Vagina (tissue), 2 donors: ENCODE data around the gene MBNL2.

Experiments
- POLR2A ChIP-seq, 2 donors: fragments of 450-650 bp; IDR thresholded peaks; one replicate each; pipeline ENCODE4 v1.6.1; 2017; ENCODE audit warnings: antibody characterized with exemption in 2 of 2, mild to moderate bottlenecking in 2 of 2, moderate library complexity in 2 of 2
- TF ChIP-seq, protein P1 (sequence below), 3 experiments: fragments of 450-650 bp in 2 of 3; fragments of 200-600 bp in 1 of 3; sonication (generic) in 1 of 3; IDR thresholded peaks; one replicate each; pipeline ENCODE4 v1.5.1; 2017 to 2019; ENCODE audit warnings: antibody characterized with exemption in 3 of 3, mild to moderate bottlenecking in 2 of 3, moderate library complexity in 2 of 3

DNA sequence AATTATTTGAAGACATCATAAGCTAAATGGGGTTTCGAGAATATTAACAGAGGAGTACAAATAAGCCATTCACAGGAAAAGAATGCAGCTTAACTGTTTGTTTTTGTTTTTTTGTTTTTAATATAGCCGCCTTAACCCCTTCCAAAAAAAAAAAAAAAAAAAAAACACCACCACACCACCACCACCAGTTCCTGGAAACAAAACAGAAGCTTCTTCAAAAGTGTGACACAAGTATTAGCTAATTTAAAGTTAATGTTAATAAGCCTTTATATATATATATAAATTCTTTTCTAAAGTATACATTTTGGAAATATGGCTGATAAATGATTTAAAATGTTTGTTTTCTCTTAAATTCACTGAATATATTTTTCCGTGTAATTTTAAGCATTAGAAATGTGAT lies 213.2 kb downstream of the MBNL2 start:
- TF ChIP-seq, protein P1, sequence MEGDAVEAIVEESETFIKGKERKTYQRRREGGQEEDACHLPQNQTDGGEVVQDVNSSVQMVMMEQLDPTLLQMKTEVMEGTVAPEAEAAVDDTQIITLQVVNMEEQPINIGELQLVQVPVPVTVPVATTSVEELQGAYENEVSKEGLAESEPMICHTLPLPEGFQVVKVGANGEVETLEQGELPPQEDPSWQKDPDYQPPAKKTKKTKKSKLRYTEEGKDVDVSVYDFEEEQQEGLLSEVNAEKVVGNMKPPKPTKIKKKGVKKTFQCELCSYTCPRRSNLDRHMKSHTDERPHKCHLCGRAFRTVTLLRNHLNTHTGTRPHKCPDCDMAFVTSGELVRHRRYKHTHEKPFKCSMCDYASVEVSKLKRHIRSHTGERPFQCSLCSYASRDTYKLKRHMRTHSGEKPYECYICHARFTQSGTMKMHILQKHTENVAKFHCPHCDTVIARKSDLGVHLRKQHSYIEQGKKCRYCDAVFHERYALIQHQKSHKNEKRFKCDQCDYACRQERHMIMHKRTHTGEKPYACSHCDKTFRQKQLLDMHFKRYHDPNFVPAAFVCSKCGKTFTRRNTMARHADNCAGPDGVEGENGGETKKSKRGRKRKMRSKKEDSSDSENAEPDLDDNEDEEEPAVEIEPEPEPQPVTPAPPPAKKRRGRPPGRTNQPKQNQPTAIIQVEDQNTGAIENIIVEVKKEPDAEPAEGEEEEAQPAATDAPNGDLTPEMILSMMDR (IDR thresholded peaks at IDR 0.05) = no peak
- TF ChIP-seq POLR2A (IDR thresholded peaks at IDR 0.05) = no peak
